Gastrocnemius medialis (tissue), 4 donors: ENCODE data around the gene SEC61A2. TPM values are rescaled to one million over a fixed set of nuclear protein-coding genes. Genes with fewer than 3 reads are reported as not detected.

Source experiments
- ATAC-seq, 2 donors: fragments of 150-250 bp; one replicate each; pipeline ENCODE4 v1.9.1; 2016
- DNase-seq, 2 donors: peaks; one replicate each; pipeline ENCODE4 v3.0.0-alpha.2; 2019
- H3K27ac ChIP-seq, 4 donors: fragments of 200-600 bp; sonication (generic); 1 replicate in 1 of 4; 2 replicates in 3 of 4; pipeline ENCODE4 v1.5.1; 2016 to 2018; ENCODE audit warnings: mild to moderate bottlenecking in 2 of 4, moderate library complexity in 1 of 4
- H3K27me3 ChIP-seq, 3 donors: fragments of 200-600 bp; sonication (generic) in 2 of 3; 1 replicate in 1 of 3; 2 replicates in 2 of 3; pipeline versions ENCODE4 v1.5.1 to v1.6.0; 2016 to 2019; ENCODE audit warnings: mild to moderate bottlenecking in 1 of 3, moderate library complexity in 1 of 3
- H3K36me3 ChIP-seq, 2 donors: fragments of 200-600 bp; sonication (generic) in 1 of 2; one replicate each; pipeline ENCODE4 v1.5.1; 2017 to 2018
- H3K4me1 ChIP-seq, 2 donors: fragments of 200-600 bp; sonication (generic) in 1 of 2; one replicate each; pipeline ENCODE4 v1.5.1; 2016 to 2017; ENCODE audit warnings: mild to moderate bottlenecking in 2 of 2
- H3K4me3 ChIP-seq, 4 donors: fragments of 200-600 bp; sonication (generic) in 3 of 4; 1 replicate in 1 of 4; 2 replicates in 3 of 4; pipeline ENCODE4 v1.5.1; 2016 to 2019; ENCODE audit warnings: mild to moderate bottlenecking in 2 of 4
- H3K9me3 ChIP-seq, 3 donors: fragments of 200-600 bp; sonication (generic) in 2 of 3; 1 replicate in 1 of 3; 2 replicates in 2 of 3; pipeline ENCODE4 v1.5.1; 2016 to 2019
- CTCF ChIP-seq, 5 experiments: fragments of 450-650 bp in 3 of 5; fragments of 200-600 bp in 2 of 5; sonication (generic) in 2 of 5; IDR thresholded peaks in 4 of 5; conservative IDR thresholded peaks in 1 of 5; 1 replicate in 4 of 5; 2 replicates in 1 of 5; pipeline ENCODE4 v1.5.1; 2016 to 2019; ENCODE audit warnings: antibody characterized with exemption in 5 of 5, mild to moderate bottlenecking in 3 of 5, moderate library complexity in 3 of 5
- POLR2A ChIP-seq, 2 donors: fragments of 450-650 bp; IDR thresholded peaks; one replicate each; pipeline ENCODE4 v1.6.1; 2017; ENCODE audit warnings: antibody characterized with exemption in 2 of 2, mild to moderate bottlenecking in 2 of 2, moderate library complexity in 2 of 2
- in situ Hi-C, 4 donors: fragments of 200-750 bp; cut with MboI; loops; one replicate each; pipeline versions ENCODE4 v1.15.0 to v1.8.0; 2017; ENCODE audit warnings: low sequenced_read_pairs in 4 of 4
- intact Hi-C: fragments of 100-400 bp; cut with DNase I; formaldehyde crosslinking; loops from one replicate; pipeline ENCODE4 v1.15.1; 2023; ENCODE audit warnings: low total_unique reads
- total RNA-seq, 4 donors: library from RNA; depleted of rRNA; stranded (reverse); fragments of >200 nt; gene quantifications; one replicate each; pipeline versions ENCODE4 v1.1.0 to v1.2.3, GENCODE V29; 2016

SEC61A2 gene
- total RNA-seq, 4 donors from 2014 or later = 6.0 to 9.4 (median 8.6) TPM

- no peaks in the 10 kb centered on the region for H3K9me3 ChIP-seq
- H3K27me3 ChIP-seq = no peaks in the 10 kb centered on the region
- DNase-seq (no peak), ATAC-seq (no peak)
- peak overlapping the region; percentile 84 to 98 (median 94) for H3K27ac ChIP-seq
- intact Hi-C loops (loop anchor here (5.0 to 10.0 kb wide), 2 partner anchors 69 to 442 kb away; partner anchors contain the start of gene SEC61A2), in situ Hi-C loops (no loop called here)
- no peak for TF ChIP-seq CTCF (IDR thresholded peaks at IDR 0.05 in 4 of 5, conservative IDR thresholded peaks at IDR 0.05 in 1 of 5)
- TF ChIP-seq POLR2A (IDR thresholded peaks at IDR 0.05) = no peak
- peak overlapping the region; percentile 72 to 96 (median 90) for H3K4me3 ChIP-seq
- peaks cover 22 to 26% of the 10 kb centered on the region in 2 donors for H3K4me1 ChIP-seq
- peaks cover 0 to 20% of the 10 kb centered on the region in 2 donors for H3K36me3 ChIP-seq
Observed at GRCh38 chr10:12196531-12197211, 67.2 kb downstream of the SEC61A2 start.

- no peak for DNase-seq
- Histone ChIP-seq H3K4me3 (no peak overlapping the region), H3K36me3 (peaks cover 0 to 25% of the 10 kb centered on the region in 2 donors), H3K9me3 (no peaks in the 10 kb centered on the region), H3K4me1 (peaks cover 22 to 26% of the 10 kb centered on the region in 2 donors), H3K27ac (no peak overlapping the region), H3K27me3 (no peaks in the 10 kb centered on the region)
- intact Hi-C loops = loop anchor here (5.0 to 10.0 kb wide), 2 partner anchors 71 to 443 kb away; partner anchors contain the start of gene SEC61A2
- TF ChIP-seq CTCF (IDR thresholded peaks at IDR 0.05 in 4 of 5, conservative IDR thresholded peaks at IDR 0.05 in 1 of 5) = no peak
- no peak for TF ChIP-seq POLR2A (IDR thresholded peaks at IDR 0.05)
- in situ Hi-C loops = no loop called here
- ATAC-seq = no peak
Observed at GRCh38 chr10:12198156-12198555, 68.7 kb downstream of the SEC61A2 start.

GRCh38 chr10:12200850-12201249, 71.4 kb downstream of the SEC61A2 start:
- H3K27me3 ChIP-seq = no peaks in the 10 kb centered on the region
- no peak overlapping the region for H3K27ac ChIP-seq
- peaks cover 0 to 25% of the 10 kb centered on the region in 2 donors for H3K36me3 ChIP-seq
- in situ Hi-C loops = loop anchor here in 1 of 4 donors (25.0 kb wide), 1 partner anchor 886 kb away; no protein-coding TSS in a partner anchor
- H3K4me3 ChIP-seq = no peak overlapping the region
- ATAC-seq = no peak
- H3K9me3 ChIP-seq = no peaks in the 10 kb centered on the region
- H3K4me1 ChIP-seq = peaks cover 13 to 17% of the 10 kb centered on the region in 2 donors
- intact Hi-C loops = no loop called here
- TF ChIP-seq POLR2A (IDR thresholded peaks at IDR 0.05) = no peak
- TF ChIP-seq CTCF (IDR thresholded peaks at IDR 0.05 in 4 of 5, conservative IDR thresholded peaks at IDR 0.05 in 1 of 5) = no peak
- DNase-seq = no peak

- Histone ChIP-seq H3K36me3 (peaks cover 0 to 25% of the 10 kb centered on the region in 2 donors), H3K4me1 (peaks cover 13 to 15% of the 10 kb centered on the region in 2 donors), H3K4me3 (no peak overlapping the region), H3K9me3 (no peaks in the 10 kb centered on the region), H3K27me3 (no peaks in the 10 kb centered on the region), H3K27ac (no peak overlapping the region)
- no peak for DNase-seq
- ATAC-seq = no peak
- TF ChIP-seq CTCF (IDR thresholded peaks at IDR 0.05 in 4 of 5, conservative IDR thresholded peaks at IDR 0.05 in 1 of 5) (no peak), POLR2A (IDR thresholded peaks at IDR 0.05) (no peak)
- in situ Hi-C loops (loop anchor here in 1 of 4 donors (25.0 kb wide), 1 partner anchor 886 kb away; no protein-coding TSS in a partner anchor), intact Hi-C loops (no loop called here)
Observed at GRCh38 chr10:12201543-12201942, 72.1 kb downstream of the SEC61A2 start.
